SU-DHL-6 (cell line): ENCODE results near the gene HIVEP1.

Experiments
- H2AFZ ChIP-seq: fragments of 200-600 bp; sonication (generic); 2 replicates; pipeline ENCODE4 v1.6.1; 2014; ENCODE audit warnings: low read depth, mild to moderate bottlenecking, moderate library complexity, mixed read lengths, antibody characterized with exemption, low read length; ENCODE audit not compliant: severe bottlenecking
- H3F3A ChIP-seq: fragments of 200-600 bp; shearing (Covaris generic); 2 replicates; pipeline ENCODE4 v1.6.0; 2016; ENCODE audit warnings: antibody characterized with exemption, mild to moderate bottlenecking; ENCODE audit not compliant: insufficient read depth
- H3K27ac ChIP-seq: fragments of 200-600 bp; sonication (generic); 2 replicates; pipeline ENCODE4 v1.5.1; 2016; ENCODE audit warnings: low read depth, mild to moderate bottlenecking, low read length, moderate library complexity, mixed read lengths
- H3K27me3 ChIP-seq: fragments of 200-600 bp; sonication (generic), shearing (Covaris generic); 2 replicates; pipeline ENCODE4 v1.6.0; 2014; ENCODE audit warnings: mild to moderate bottlenecking, low read length
- H3K36me3 ChIP-seq: fragments of 200-600 bp; sonication (generic); 2 replicates; pipeline ENCODE4 v1.6.1; 2014; ENCODE audit warnings: mild to moderate bottlenecking, low read length, mixed read lengths
- H3K4me2 ChIP-seq: fragments of 300-600, 200-600 bp; shearing (Covaris generic), sonication (generic); 2 replicates; pipeline ENCODE4 v1.6.0; 2014; ENCODE audit warnings: low read length, low read depth, mild to moderate bottlenecking; ENCODE audit not compliant: poor library complexity, severe bottlenecking
- H3K4me3 ChIP-seq: fragments of 200-600 bp; sonication (generic); 2 replicates; pipeline ENCODE4 v1.5.1; 2014; ENCODE audit warnings: antibody characterized with exemption, low read length, mild to moderate bottlenecking, mixed read lengths; ENCODE audit not compliant: insufficient read depth, poor library complexity, severe bottlenecking
- H3K79me2 ChIP-seq: fragments of 200-600 bp; sonication (generic); 2 replicates; pipeline ENCODE4 v1.6.1; 2014; ENCODE audit warnings: mild to moderate bottlenecking, low read length, moderate library complexity; ENCODE audit not compliant: insufficient read depth
- H3K9ac ChIP-seq: fragments of 200-600 bp; sonication (generic); 2 replicates; pipeline ENCODE4 v1.7.0; 2014; ENCODE audit warnings: mild to moderate bottlenecking, low read length
- H3K9me2 ChIP-seq: fragments of 200-600 bp; sonication (generic); replicated peaks from 2 replicates; pipeline ENCODE4 v1.6.1; 2014; ENCODE audit warnings: low read length; ENCODE audit not compliant: insufficient read depth
- H3K9me3 ChIP-seq: fragments of 200-600 bp; sonication (generic); 2 replicates; pipeline ENCODE4 v1.6.1; 2014; ENCODE audit warnings: low read length, mixed read lengths; ENCODE audit not compliant: insufficient read depth
- H4K20me1 ChIP-seq: fragments of 200-600 bp; sonication (generic); 2 replicates; pipeline ENCODE4 v1.6.1; 2014; ENCODE audit warnings: low read depth, mild to moderate bottlenecking, antibody characterized with exemption, low read length, moderate library complexity, mixed read lengths
- EZH2phosphoT487 ChIP-seq: fragments of 200-600 bp; sonication (generic), shearing (Covaris generic); conservative IDR thresholded peaks from 2 replicates; pipeline ENCODE4 v1.6.1; 2018; ENCODE audit warnings: mild to moderate bottlenecking, antibody characterized with exemption, low read length, moderate library complexity, mixed read lengths
- TF ChIP-seq, protein P1 (sequence below): fragments of 200-600 bp; sonication (generic); IDR thresholded peaks from one replicate; pipeline ENCODE4 v1.5.1; 2017; ENCODE audit warnings: antibody characterized with exemption, mild to moderate bottlenecking, low read length, moderate library complexity; ENCODE audit not compliant: insufficient read depth, poor library complexity, severe bottlenecking

Gene HIVEP1

DNA sequence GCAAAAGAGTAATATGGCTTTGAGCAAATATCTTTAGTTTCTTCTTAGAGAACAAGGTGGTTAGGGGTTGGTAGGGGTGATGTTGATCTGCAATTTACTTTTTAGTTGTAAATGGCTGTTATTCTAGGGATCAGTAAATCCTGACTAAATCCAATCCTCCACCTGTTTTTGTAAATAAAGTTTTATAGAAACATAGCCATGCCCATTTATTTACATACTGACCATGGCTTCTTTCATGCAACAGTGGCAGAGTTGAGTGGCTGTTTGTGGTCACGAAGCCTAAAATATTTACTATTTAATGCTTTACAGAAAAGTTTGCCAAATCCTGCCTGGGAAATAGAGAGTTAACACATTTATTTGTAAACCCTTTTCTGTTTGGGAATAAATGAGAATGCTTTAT, 14.7 kb downstream of the HIVEP1 start:
- Histone ChIP-seq H3K79me2 (peaks cover 69% of the 10 kb centered on the region), H2AFZ (no peak overlapping the region), H3K4me2 (no peak overlapping the region)

DNA sequence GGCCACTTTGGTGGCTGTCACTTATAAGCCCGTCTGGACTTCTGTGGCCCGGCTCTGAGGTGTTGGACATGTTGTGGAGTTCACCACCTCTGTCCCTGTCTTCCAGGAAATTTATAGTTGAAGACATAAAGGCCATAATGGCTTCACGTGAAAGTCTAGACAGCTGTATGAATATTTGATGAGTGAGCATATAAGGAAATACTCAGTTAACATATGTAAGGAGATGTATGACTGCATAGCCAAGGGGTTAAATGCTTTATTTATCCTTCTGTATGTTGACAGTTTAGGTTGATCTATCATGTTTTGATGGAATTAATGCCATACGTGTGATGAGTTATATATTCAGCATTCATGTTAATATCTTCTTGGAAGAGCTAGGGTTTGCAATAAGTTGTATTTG, 16.1 kb downstream of the HIVEP1 start:
- H3F3A ChIP-seq = 0 out of 2 replicates have a peak, but pooled peaks cover 5% of the 10 kb centered on the region

More for the DNA sequence above, 14.7 kb downstream of the HIVEP1 start:
- Histone ChIP-seq H3K36me3 (peaks cover 22% of the 10 kb centered on the region), H3K27me3 (no peaks in the 10 kb centered on the region), H3K9me2 (no peaks in the 10 kb centered on the region), H3K27ac (no peak overlapping the region), H3F3A (0 out of 2 replicates have a peak, but pooled peaks cover 5% of the 10 kb centered on the region), H3K9me3 (no peaks in the 10 kb centered on the region), H3K4me3 (no peak overlapping the region), H4K20me1 (peaks cover 3% of the 10 kb centered on the region; the same call in 1 of the 2 replicates), H3K9ac (no peak overlapping the region)
- TF ChIP-seq, protein P1, sequence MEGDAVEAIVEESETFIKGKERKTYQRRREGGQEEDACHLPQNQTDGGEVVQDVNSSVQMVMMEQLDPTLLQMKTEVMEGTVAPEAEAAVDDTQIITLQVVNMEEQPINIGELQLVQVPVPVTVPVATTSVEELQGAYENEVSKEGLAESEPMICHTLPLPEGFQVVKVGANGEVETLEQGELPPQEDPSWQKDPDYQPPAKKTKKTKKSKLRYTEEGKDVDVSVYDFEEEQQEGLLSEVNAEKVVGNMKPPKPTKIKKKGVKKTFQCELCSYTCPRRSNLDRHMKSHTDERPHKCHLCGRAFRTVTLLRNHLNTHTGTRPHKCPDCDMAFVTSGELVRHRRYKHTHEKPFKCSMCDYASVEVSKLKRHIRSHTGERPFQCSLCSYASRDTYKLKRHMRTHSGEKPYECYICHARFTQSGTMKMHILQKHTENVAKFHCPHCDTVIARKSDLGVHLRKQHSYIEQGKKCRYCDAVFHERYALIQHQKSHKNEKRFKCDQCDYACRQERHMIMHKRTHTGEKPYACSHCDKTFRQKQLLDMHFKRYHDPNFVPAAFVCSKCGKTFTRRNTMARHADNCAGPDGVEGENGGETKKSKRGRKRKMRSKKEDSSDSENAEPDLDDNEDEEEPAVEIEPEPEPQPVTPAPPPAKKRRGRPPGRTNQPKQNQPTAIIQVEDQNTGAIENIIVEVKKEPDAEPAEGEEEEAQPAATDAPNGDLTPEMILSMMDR = no peak
- no peak for TF ChIP-seq EZH2phosphoT487

DNA sequence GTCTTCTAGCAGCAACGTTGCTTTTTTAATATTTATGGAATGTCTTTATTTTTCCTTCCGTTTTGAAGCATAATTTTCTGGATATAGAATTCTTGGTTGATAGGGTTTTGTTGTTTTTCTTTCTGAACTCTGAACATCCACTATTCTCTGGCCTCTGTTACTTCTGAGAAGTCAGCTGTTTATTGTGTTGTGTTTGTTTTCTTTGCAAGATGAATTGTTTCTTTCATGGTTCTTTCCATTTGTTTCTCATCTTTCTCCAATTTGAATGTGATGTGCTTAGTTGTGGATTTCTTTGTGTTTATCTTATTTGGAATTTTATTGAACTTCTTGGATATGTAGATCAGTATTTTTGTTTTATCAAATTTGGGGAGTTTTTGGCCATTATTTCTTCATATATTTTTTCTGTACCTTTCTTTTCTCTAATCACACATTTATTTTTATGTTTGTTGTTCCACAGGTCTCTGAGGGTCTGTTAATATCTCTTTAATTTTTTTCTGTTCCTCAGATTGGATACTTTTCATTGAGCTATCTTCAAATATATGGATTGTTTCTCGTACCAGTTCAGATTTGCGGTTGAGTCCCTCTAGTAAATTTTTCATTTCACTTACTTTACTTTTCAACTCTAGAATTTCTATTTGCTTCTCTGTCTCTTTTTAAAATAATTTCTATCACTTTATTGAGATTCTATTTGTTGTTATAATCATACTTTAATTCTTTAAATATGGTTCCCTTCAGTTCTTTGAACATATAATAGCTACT, 18.0 kb downstream of the HIVEP1 start:
- TF ChIP-seq, protein P1 = no peak
- TF ChIP-seq EZH2phosphoT487 = no peak

More for the DNA sequence above, 16.1 kb downstream of the HIVEP1 start:
- TF ChIP-seq EZH2phosphoT487 = no peak
- TF ChIP-seq, protein P1 = no peak
- H3K36me3 ChIP-seq = peaks cover 22% of the 10 kb centered on the region
- H3K9ac ChIP-seq = no peak overlapping the region
- H2AFZ ChIP-seq = no peak overlapping the region
- no peak overlapping the region for H3K27ac ChIP-seq
- no peak overlapping the region for H3K4me2 ChIP-seq
- peaks cover 3% of the 10 kb centered on the region for H4K20me1 ChIP-seq
- H3K27me3 ChIP-seq = no peaks in the 10 kb centered on the region
- no peaks in the 10 kb centered on the region for H3K9me3 ChIP-seq
- H3K4me3 ChIP-seq = no peak overlapping the region
- H3K79me2 ChIP-seq = peaks cover 74% of the 10 kb centered on the region
- no peaks in the 10 kb centered on the region for H3K9me2 ChIP-seq

More for the DNA sequence above, 18.0 kb downstream of the HIVEP1 start:
- H3K79me2 ChIP-seq = peaks cover 72% of the 10 kb centered on the region
- no peaks in the 10 kb centered on the region for H3F3A ChIP-seq
- H3K27me3 ChIP-seq = no peaks in the 10 kb centered on the region
- H3K9me2 ChIP-seq = no peaks in the 10 kb centered on the region
- no peak overlapping the region for H3K4me2 ChIP-seq
- no peak overlapping the region for H3K4me3 ChIP-seq
- no peak overlapping the region for H3K9ac ChIP-seq
- H3K36me3 ChIP-seq = peaks cover 17% of the 10 kb centered on the region
- H4K20me1 ChIP-seq = peaks cover 11% of the 10 kb centered on the region
- H3K27ac ChIP-seq = no peak overlapping the region
- no peaks in the 10 kb centered on the region for H3K9me3 ChIP-seq
- H2AFZ ChIP-seq = no peak overlapping the region
